HG03159 (cell line): ENCODE measurements around the gene OTULINL.
A peak's percentile ranks its signal among the peaks of the same experiment; 100 is the strongest.

Experiments
- ATAC-seq: cut with Tn5 transposase; IDR thresholded peaks from one replicate; pipeline ENCODE4 v1.9.1; 2021; ENCODE audit warnings: mild to moderate bottlenecking, moderate library complexity; ENCODE audit not compliant: unreplicated experiment

The OTULINL gene

DNA sequence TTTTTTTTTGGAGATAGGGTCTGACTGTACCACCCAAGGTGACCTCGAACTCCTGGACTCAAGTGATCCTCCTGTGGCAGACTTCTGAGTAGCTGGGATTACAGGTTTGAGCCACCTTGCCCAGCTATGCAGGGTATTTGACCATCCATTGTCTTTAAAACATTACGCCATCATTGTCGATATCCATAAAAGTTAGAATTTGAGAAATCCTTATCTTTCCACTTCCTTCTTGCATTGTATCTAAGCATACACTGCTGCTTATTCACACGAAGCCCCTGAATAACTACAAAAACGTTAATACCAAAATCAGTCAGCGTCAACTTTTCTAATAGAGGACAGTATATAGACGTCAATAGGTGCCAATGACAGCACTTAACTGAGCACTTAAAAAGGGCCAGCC lies 5.4 kb upstream of the OTULINL start:
- no peak for ATAC-seq

GRCh38 chr5:14577079-14577725 lies 4.4 kb upstream of the OTULINL start:
- no peak for ATAC-seq

DNA sequence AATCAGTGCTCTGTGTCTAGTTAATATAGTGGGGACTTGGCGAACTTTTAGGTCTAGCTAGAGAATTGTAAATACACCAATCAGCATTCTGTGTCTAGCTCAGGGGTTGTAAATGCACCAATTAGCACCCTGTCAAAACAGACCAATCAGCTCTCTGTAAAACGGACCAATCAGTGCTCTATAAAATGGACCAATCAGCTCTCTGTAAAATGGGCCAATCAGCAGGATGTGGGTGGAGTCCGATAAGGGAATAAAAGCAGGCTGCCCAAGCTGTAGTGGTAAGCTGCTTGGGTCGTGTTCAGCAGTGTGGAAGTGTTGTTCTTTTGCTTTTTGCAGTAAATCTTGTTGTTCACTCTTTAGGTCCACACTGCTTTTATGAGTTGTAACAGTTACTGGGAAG lies 3.6 kb upstream of the OTULINL start:
- no peak for ATAC-seq

DNA sequence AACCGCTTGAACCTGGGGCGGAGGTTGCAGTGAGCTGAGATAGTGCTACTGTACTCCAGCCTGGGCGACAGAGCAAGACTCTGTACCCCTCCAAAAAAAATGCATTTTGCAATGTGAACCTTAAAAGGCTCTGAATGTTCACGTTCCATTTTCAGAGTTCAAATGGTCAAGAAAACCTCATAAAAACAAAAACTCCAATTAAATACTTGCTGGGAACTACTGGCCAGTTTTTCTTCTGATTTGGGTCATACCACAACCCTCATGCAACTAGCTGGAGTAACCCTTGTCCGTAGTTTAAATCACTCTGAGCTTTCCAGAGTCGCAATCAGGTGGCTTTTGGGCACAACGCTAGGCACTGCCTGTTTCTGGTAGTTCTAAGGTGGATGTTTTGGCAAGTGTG lies 2.3 kb upstream of the OTULINL start:
- ATAC-seq = no peak

GRCh38 chr5:14579731-14580397 lies 1.7 kb upstream of the OTULINL start:
- no peak for ATAC-seq

DNA sequence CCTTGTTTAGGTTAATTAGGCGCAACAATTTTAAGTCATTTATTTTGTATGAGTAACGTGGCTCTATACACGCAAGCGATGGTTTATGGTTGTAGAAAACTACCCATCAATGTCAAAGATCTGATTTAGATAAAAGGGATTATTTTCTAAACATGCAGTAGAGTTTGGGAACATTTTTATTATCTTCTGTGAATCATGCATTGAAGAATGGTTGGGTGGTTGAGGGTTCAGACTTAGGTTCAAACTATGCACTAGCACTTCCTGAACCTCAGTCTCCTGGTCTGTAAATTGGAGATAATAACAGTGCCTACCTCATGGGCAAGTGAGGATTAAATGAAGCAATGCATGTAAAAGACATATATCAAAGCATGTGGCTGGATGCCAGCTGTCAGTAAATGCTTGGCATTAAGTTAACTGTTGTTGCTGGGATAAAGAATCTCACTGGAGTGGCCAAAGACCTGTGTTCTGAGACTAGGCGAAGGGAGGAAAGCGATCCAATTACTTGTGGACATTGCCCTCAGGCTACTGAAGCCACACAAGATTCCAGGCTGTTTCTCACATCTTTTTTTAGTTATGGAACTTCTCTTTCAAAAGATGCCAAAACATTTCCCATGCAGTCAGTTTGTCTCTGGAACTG lies 1.1 kb upstream of the OTULINL start:
- ATAC-seq = no peak

DNA sequence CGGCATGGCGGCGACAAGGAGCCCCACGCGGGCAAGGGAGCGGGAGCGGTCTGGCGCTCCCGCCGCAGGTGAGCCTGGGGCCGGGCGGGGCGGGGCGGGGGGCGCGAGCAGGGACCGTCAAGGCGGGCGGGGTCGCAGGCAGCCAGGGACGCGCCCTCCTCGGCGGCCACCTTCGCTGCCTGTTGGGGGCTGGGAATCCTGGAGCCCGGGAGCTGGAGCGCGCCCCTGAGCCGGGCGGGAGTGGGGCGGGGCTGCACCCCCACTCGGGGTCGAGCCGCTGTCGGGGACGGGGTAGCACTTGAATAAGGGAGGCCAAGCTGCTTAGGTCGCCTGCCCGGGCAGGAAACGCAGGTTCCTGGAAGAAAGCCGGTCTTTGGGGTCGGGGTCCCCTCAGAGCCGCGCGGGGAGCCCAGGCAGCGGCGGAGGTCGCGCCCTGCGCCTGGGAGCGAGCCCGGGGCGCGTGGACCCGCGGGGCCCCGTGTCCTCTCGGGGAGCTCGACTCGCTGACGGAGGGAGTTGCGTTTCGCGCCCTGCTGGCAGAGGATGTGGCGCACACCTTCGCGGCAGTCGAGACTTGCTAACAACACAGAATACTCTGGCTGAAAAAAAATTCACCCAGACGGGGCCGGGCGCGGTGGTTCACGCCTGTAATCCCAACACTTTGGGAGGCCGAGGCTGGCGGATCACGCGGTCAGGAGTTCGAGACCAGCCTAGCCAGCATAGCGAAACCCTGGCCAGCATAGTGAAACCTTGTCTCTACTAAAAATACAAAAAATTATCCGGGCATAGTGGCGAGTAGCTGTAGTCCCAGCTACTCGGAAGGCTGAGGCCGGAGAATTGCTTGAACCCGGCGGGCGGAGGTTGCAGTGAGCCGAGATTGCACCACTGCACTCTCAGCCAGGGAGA lies 552 bp downstream of the OTULINL start:
- peak; percentile 78 for ATAC-seq

DNA sequence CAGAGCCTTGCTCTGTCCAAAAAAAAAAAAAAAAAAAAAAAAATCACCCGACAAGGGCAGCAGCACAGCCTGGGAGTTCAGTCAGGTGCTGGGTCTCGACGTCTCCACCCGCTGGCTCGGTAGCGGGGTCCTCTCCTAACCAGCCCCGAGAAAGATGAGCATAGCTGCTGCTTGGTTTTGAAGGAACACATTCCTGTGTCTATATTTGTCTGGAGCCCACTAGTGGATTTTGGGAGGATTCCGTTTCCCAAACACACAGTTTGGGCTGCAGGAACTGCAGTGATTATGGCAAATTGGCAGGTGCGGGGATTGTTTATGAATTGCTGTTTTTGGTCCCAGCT lies 1.2 kb downstream of the OTULINL start:
- no peak for ATAC-seq

- ATAC-seq = no peak
Measured at GRCh38 chr5:14584848-14585247, 3.3 kb downstream of the OTULINL start.

DNA sequence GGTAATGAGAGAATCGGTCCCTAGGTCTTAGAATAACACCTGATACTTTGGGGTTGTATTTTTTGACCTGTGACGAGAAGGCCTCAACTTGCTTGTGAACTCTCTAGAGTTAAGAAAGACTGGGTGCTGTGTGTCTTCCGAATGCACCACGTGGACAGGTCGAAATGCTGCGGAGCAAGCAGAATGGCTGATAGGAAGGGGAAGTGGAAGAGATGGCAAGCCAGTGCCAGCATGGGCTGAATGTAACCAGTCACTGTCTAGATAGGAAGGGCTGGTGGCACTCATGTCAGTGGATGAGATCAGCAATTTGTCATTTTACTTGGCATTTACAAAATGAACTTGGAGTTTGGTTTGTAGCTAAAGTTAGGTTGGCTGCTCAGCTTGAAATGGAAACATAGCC lies 5.6 kb downstream of the OTULINL start:
- ATAC-seq = no peak

DNA sequence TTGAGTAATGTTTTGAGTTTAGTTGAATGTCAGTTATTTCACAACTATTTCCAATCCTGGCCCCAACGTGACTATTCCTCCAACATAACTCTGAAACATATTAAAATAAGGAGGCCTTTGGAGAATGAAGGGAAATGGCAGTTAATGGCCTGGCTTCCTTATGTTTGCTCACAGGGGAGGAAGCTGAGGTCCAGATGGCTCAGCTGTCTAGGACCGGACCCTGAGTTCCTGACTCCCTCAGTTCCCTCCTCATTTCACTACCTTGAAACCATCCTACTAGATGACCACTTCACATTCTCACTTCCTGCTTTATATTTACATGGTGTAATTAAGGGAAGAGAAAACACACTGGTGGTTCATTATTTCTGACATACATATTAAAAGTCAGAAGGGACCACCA lies 6.6 kb downstream of the OTULINL start:
- ATAC-seq = no peak

DNA sequence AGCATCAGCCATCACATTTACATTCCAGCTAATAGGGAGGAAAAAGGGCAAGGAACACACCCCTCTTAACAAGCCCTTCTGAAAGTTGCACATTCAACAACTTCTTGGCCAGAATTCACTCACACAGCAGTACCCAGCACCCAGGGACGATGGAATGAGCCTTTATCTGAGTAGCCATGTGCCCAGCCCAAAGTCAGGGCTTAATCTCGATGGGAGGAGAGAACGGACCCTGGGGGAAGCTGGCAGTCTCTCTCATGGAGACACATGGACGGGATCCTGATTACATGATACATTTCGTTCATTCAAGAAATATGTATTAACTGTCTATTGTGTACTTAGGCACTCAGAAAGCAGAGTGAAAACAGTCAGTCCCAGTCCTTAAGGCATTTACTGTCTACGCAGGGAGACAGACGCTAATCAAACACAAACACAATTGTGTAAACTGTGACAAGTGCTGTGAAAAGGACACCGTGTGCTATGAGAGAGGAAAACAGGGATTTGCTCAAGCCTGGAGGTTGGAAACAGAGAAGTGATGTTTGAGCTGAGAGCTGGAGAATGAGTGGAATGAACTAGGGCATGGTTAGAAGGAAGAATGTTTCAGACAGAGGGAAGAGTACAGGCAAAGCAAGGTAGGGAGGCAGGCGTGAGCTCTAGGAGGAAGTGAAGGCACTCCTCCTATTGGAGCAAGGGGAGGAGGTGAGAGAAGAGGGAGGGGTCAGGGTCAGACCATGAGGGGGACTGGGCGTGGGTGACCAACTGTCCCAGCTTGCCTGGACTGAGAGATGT lies 7.4 kb downstream of the OTULINL start:
- no peak for ATAC-seq

DNA sequence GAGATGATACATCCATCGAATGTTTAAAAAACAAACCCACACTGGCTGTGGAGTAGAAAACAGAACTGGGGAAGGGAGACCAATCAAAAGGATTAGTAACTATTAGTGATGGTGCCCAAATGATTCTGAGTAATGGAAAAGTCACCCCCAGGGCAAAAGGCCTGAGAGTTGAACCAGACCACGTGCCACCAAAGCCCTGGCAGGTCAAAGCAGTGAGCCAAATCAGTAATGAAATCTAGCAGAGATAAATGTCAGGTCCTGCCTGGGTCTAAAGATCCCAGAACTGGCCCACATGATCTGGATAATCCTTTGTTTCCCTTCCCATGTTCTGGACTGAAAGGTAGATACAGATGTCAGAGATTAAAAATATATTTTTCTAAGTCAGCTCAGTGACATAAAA lies 9.4 kb downstream of the OTULINL start:
- ATAC-seq = no peak

- no peak for ATAC-seq
Measured at GRCh38 chr5:14591548-14591947, 10.0 kb downstream of the OTULINL start.

DNA sequence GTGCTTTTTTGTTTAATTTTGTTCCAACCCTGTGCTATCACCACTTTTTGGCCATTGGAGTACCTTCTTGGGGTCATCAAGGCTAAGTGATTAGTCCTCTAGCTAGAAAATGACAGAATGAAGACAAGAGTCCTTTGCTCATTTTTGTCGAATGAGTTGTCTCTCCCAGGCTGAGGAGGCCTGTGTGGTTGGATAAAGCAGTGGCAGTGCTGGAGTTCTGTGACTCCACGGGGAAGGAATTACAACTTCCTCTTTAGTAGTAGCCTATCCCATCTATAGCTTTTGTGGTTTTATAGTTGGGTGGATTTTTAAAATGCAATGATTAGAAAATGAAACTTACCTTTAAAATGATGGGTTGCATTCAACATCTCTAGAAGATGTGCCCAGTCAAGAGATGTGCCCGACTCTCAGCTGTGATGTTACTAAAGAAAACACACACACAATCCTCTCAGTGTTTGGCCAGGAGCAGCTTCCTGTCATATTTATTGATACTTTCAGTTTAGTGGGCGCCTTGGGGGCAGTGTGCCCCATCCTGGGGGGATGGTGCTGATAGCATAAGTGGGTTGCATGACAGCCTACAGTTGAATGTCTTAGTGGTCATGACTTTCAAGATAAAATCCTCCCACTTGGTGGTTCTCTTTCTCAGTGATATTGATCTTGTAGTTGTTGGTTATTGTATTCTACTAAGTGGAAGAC lies 11.9 kb downstream of the OTULINL start:
- ATAC-seq = no peak

DNA sequence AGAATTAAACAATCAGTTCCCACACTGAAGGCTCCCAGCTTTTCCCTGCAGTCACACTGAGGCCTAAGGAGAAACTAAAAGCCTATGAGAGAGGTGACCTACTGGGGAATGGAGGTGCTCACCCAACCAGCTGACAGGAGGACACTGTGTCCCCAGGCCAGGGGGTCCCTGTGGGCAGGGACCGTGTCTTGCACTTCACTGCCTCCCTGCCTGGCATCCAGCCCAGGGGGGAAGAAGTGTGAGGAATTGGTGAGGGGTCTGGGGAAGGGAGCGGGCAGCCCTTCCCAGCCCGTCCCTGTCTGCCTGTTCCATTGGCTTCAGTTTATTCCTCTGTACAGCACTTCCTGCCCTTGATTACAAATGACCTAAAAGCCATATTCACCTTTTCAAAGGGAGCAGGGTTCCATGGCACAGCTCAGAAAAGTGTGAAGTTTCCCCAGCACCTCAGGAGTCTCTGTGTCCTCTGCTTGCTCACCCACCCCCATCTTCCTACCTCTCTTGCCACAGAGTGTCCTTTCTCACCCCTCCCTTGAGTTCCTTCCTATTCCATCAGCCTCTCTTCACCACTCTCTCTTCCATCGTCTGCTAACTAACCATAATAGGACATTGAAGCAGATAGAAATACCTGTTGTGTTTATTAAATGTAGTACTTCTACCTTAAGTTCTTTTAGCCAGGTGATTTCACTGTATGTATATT lies 12.9 kb downstream of the OTULINL start:
- no peak for ATAC-seq

DNA sequence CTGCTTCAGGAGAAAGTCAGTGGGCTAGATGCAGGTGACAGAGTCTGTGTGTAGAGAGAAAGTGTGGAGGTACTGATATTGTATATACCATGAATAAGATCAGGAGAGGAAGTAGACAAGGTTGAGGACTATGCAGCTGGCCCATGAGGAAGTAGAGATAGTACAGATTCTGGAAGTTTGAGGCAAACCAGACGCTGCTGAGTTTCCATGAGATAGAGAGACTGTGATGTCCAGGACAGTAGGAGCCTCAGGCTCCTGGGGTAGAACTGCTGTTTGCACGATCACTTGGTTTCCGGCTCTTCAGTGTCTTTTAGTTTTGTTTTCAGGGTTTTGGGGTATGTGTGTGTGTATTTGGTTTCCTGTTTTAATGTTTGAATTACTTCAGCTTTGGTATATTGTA lies 13.6 kb downstream of the OTULINL start:
- ATAC-seq = peak; percentile 73

DNA sequence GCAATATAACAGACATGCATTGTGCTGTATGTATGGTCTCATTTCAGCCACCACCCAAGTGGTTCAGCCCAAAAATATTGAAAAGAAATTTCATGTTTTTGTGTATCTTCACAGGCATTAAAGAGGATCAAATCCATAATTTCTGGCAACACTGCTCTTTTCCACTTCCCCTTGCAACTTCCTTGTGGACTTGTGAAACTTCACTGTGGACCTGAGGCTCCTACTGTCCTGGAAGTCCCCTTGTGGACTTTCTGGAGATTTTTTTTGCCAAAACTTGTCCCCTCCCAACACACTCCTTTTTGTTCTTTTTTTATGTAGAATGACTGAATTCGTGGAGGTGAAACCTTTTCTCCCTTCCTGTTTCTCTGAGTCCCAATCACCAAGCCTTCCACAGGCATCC lies 14.3 kb downstream of the OTULINL start:
- ATAC-seq = no peak

DNA sequence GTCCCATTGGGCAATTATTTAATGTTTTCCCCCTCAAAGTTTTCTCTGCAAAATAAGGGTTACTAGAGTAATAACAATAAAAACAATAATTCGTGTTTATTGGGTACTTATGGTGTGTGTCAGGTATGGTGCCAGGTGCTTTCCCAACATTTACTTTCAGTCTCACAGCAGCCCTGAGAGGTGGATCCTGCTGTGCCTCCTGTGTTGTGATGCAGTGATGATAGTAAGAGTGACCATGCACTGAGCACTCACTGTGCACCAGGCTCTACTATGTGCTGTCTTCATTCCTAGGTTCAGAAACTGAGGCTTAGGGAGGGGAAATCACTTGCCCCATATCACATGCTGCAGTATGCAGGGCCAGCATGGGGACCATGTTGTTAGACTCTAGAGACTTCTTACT lies 15.5 kb downstream of the OTULINL start:
- ATAC-seq = no peak

GRCh38 chr5:14598225-14598624 lies 16.6 kb downstream of the OTULINL start:
- no peak for ATAC-seq
